HEK293T (cell line): ENCODE data around the gene ATP6V1A.

ENCODE experiments used
- ELF4 ChIP-seq: fragments of 450-650 bp; IDR thresholded peaks from 2 replicates; pipeline ENCODE4 v1.6.1; 2017; ENCODE audit warnings: antibody characterized with exemption
- FOXK2 ChIP-seq: fragments of 450-650 bp; IDR thresholded peaks from 2 replicates; pipeline ENCODE4 v1.6.1; 2016; ENCODE audit warnings: mild to moderate bottlenecking

- TF ChIP-seq FOXK2 (no peak), ELF4 (no peak)
These were observed 73.0 kb downstream of the ATP6V1A start for GRCh38 chr3:113819866-113820265.
